ENCODE results near the gene ASIC1.

Gene ASIC1

DNA sequence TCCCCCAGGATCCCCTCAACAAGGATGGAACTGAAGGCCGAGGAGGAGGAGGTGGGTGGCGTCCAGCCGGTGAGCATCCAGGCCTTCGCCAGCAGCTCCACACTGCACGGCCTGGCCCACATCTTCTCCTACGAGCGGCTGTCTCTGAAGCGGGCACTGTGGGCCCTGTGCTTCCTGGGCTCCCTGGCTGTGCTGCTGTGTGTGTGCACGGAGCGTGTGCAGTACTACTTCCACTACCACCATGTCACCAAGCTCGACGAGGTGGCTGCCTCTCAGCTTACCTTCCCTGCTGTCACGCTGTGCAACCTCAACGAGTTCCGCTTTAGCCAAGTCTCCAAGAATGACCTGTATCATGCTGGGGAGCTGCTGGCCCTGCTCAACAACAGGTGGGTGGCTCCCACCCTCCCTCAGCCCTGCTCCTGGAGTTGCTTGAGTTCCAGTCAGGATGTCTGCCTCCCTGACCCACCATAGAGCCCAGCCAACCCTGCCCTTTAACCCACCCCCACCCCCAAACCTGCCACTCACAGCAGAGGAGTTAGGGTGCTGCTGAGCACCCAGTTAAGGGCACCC lies 1.4 kb downstream of the ASIC1 start:
- peak overlapping the region; percentile 67 to 90 for H3K4me3 Mint-ChIP-seq
- no peak for DNase-seq
- no peaks in the 10 kb centered on the region for H3K9me3 Mint-ChIP-seq
- peaks cover 3% of the 10 kb centered on the region for H3K36me3 Mint-ChIP-seq (ENCODE audit: insufficient read depth)
- no peak for ATAC-seq (replicated peaks)
- peaks cover 23 to 24% of the 10 kb centered on the region in 2 donors for H3K4me1 Mint-ChIP-seq (ENCODE audit: low read depth in 2 of 2)
- no peak overlapping the region for H3K27ac Mint-ChIP-seq
- H3K27me3 Mint-ChIP-seq: peaks cover 58 to 83% of the 10 kb centered on the region in 2 donors

GRCh38 chr12:50059440-50060119 lies 2.2 kb downstream of the ASIC1 start:
- Mint-ChIP-seq H3K27ac (no peak overlapping the region), H3K9me3 (no peaks in the 10 kb centered on the region), H3K27me3 (peaks cover 58 to 87% of the 10 kb centered on the region in 2 donors), H3K4me3 (peak overlapping the region; percentile 40 to 90), H3K36me3 (ENCODE audit: insufficient read depth) (peaks cover 3% of the 10 kb centered on the region), H3K4me1 (ENCODE audit: low read depth in 2 of 2) (peaks cover 23 to 24% of the 10 kb centered on the region in 2 donors)
- DNase-seq: no peak
- ATAC-seq (replicated peaks): peak; percentile 27

- DNase-seq (no peak), ATAC-seq (replicated peaks) (no peak)
- peaks cover 58 to 88% of the 10 kb centered on the region in 2 donors for H3K27me3 Mint-ChIP-seq
- H3K9me3 Mint-ChIP-seq: no peaks in the 10 kb centered on the region
- H3K4me3 Mint-ChIP-seq: peak overlapping the region in 1 of 2 donors; percentile 40
- peaks cover 23 to 24% of the 10 kb centered on the region in 2 donors for H3K4me1 Mint-ChIP-seq (ENCODE audit: low read depth in 2 of 2)
- H3K27ac Mint-ChIP-seq: no peak overlapping the region
- H3K36me3 Mint-ChIP-seq (ENCODE audit: insufficient read depth): peaks cover 3% of the 10 kb centered on the region
These were observed 2.7 kb downstream of the ASIC1 start for GRCh38 chr12:50060120-50060468.

DNA sequence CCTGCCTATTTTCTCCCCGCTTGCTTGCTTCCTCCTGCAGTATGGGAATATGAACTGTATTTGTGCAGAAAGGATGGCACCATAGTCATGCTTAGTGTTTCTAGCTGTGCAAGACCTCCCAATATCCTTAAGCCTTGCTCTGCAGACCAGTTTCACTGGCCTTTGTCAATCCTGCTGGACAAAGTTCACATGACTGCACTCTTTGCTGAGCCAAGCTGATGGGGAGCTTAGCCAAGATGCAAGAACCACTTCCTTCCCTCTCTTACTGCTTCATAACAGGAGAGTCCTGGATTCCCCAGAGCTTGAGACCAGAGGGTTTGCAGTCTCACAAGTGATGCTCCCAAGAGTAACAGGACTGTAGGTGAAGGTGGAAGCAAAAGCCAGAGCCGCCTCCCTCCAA lies 3.8 kb downstream of the ASIC1 start:
- Mint-ChIP-seq H3K4me1 (ENCODE audit: low read depth in 2 of 2) (peaks cover 16 to 17% of the 10 kb centered on the region in 2 donors), H3K27me3 (peaks cover 51 to 80% of the 10 kb centered on the region in 2 donors), H3K9me3 (no peaks in the 10 kb centered on the region), H3K27ac (no peak overlapping the region), H3K36me3 (ENCODE audit: insufficient read depth) (peaks cover 3% of the 10 kb centered on the region), H3K4me3 (no peak overlapping the region)
- DNase-seq: no peak
- ATAC-seq (replicated peaks): no peak

DNA sequence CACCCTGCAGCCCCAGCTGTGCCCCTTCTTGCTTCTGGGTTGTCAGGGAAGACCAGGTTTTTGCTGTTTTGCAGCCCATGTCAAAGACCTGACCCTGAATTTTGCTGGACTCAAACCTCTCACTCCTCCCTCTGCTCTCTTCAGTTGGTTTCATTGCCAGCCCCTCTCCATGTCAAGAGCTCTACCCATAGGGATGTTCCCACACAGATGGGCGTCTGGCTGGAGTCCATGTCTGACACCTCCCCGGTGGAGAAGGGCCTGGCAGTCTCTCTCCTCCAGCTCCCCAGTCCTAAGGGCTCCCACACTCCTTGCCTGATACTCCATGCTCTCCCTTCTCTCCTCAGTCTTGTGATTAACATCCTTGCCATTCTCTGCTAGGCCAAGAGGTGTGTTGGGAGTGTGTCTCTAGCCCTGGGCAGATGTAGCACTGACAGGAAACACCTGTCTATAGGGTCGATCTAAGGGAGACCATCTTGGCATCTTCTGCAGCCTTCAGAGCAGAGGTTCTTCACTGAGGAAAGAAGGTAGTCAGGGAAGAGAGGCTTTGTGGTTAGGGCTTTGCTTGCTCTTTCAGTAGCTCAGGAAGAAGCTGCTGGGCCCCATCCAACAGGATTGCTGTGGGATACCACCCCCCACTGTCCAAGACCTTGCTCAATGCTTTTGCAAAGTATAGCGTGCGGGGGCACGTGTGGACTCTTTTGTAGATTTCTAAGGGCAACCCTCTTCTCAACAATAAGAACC lies 4.7 kb downstream of the ASIC1 start:
- DNase-seq (no peak), ATAC-seq (replicated peaks) (no peak)
- no peak overlapping the region for H3K4me3 Mint-ChIP-seq
- no peak overlapping the region for H3K27ac Mint-ChIP-seq
- H3K27me3 Mint-ChIP-seq: peaks cover 41 to 70% of the 10 kb centered on the region in 2 donors
- peaks cover 3% of the 10 kb centered on the region for H3K36me3 Mint-ChIP-seq (ENCODE audit: insufficient read depth)
- no peaks in the 10 kb centered on the region for H3K9me3 Mint-ChIP-seq
- H3K4me1 Mint-ChIP-seq (ENCODE audit: low read depth in 2 of 2): peaks cover 8 to 9% of the 10 kb centered on the region in 2 donors

DNA sequence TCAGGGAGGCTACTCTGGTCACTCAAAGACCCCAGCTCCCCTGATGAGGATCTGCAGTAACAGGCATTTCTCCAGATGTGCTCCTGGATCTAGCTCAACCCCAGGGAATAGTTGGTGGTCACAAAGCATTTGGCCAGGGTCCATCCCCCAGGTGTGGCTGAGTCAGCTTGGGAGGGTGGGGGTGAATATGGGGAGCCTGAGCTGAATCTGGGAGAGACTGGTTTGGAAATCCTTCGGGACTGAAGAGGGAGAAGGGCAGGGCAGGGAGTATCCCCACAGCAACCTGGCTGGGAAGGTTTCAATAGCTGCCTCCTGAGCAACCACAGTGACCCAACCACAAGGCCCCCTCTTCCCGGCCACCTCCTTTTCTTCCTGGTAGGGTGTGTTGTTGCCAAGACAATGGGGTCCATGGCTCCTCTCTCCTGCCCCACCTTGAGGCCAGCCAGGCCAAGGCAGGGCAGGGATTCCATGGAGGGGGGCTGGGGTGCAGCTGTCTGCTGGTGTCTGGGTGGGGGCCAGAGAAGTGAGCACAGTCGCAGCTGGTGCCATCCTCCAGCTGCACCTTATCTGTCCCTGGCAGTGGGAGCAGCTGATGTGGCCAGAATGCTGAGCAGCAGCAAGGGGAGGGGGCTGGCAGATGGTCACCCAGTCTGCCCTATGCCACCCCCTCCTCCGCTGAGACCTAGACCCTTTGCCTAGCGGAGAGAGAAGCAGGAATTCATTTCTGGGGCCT lies 5.5 kb downstream of the ASIC1 start:
- H3K9me3 Mint-ChIP-seq: no peaks in the 10 kb centered on the region
- no peak overlapping the region for H3K4me3 Mint-ChIP-seq
- ATAC-seq (replicated peaks): no peak
- H3K4me1 Mint-ChIP-seq (ENCODE audit: low read depth in 2 of 2): peaks cover 6 to 8% of the 10 kb centered on the region in 2 donors
- peaks cover 39 to 66% of the 10 kb centered on the region in 2 donors for H3K27me3 Mint-ChIP-seq
- H3K27ac Mint-ChIP-seq: no peak overlapping the region
- DNase-seq: no peak
- H3K36me3 Mint-ChIP-seq (ENCODE audit: insufficient read depth): peaks cover 3% of the 10 kb centered on the region

DNA sequence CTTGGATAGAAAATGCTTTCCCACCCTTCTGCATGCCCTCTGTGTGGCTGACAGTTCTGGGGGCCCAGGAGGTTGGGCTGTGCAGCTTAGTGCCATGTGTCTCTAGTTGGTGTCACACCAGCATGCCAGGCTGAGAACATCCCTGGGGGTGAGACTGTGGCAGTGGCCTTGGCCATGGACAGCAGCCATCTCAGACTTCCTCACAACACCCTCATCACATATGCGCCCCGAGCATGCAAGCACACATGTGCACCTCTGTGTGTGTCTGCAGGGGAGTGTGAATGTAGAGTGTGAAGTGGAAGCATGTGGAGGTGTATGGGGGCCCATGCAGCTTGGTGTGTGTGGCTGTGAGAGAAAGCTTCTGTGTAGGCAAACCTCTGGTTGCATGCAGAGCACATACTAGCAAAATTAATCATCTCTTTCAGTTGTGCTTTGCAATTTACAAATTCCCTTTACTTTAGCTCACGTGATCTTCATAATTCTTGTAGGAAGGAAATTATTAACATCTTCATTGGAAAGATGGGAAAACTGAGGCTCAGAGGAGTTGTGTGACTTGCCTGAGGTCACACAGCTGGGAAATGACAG lies 8.4 kb downstream of the ASIC1 start:
- DNase-seq (no peak), ATAC-seq (replicated peaks) (no peak)
- Mint-ChIP-seq H3K36me3 (ENCODE audit: insufficient read depth) (no peaks in the 10 kb centered on the region), H3K9me3 (no peaks in the 10 kb centered on the region), H3K27ac (no peak overlapping the region), H3K4me3 (no peak overlapping the region), H3K4me1 (ENCODE audit: low read depth in 2 of 2) (peaks cover 0 to 6% of the 10 kb centered on the region in 2 donors), H3K27me3 (peaks cover 20 to 38% of the 10 kb centered on the region in 2 donors)

DNA sequence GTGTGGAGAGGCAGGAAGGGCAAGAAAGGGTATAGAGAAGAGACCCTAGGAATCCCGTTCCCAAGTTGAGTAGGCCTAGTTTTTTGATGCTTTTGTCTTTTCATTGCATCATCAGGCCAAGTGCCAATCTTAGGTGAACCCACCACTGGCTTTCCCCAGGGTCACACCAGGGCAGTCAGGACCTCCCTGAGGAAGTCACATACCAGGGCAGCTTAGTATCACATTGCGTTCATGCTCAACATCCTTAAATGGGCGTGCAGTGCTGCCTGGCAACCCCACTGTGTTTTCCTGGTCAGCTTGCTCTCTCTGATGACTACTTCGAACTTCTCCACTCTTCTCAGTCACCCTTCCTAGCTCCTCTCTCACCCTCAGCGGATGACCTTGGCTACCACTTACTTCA lies 9.0 kb downstream of the ASIC1 start:
- Mint-ChIP-seq H3K27ac (no peak overlapping the region), H3K27me3 (peaks cover 14 to 32% of the 10 kb centered on the region in 2 donors), H3K9me3 (no peaks in the 10 kb centered on the region), H3K4me1 (ENCODE audit: low read depth in 2 of 2) (peaks cover 0 to 6% of the 10 kb centered on the region in 2 donors), H3K36me3 (ENCODE audit: insufficient read depth) (no peaks in the 10 kb centered on the region), H3K4me3 (no peak overlapping the region)
- DNase-seq (no peak), ATAC-seq (replicated peaks) (peak; percentile 12)

GRCh38 chr12:50069069-50069468 lies 11.7 kb downstream of the ASIC1 start:
- no peaks in the 10 kb centered on the region for H3K36me3 Mint-ChIP-seq (ENCODE audit: insufficient read depth)
- H3K27ac Mint-ChIP-seq: no peak overlapping the region
- H3K9me3 Mint-ChIP-seq: no peaks in the 10 kb centered on the region
- ATAC-seq (replicated peaks) (no peak), DNase-seq (no peak)
- peaks cover 0 to 7% of the 10 kb centered on the region in 2 donors for H3K27me3 Mint-ChIP-seq
- no peak overlapping the region for H3K4me3 Mint-ChIP-seq
- peaks cover 0 to 6% of the 10 kb centered on the region in 2 donors for H3K4me1 Mint-ChIP-seq (ENCODE audit: low read depth in 2 of 2)

DNA sequence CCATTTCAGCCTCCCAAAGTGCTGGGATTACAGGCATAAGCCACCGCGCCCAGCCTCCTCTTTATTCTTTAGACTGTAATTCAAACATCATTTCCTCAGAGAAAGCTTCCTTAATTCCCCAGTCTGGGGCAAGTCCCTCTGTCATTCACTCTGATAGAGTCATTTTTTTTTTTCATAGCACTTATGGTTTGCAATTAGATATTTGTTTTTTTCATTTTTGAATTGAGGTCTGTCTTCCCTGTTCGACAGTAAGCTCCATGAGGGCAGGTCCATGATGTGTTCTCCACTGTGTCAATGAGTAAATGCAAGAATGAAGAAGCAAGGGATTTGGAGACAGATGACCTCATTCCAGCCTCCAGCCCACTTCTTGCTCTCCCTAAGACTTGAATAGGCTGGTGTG lies 12.1 kb downstream of the ASIC1 start:
- no peak overlapping the region for H3K4me3 Mint-ChIP-seq
- peaks cover 2% of the 10 kb centered on the region for H3K36me3 Mint-ChIP-seq (ENCODE audit: insufficient read depth)
- H3K4me1 Mint-ChIP-seq (ENCODE audit: low read depth in 2 of 2): peaks cover 0 to 6% of the 10 kb centered on the region in 2 donors
- DNase-seq: no peak
- peaks cover 0 to 2% of the 10 kb centered on the region in 2 donors for H3K27me3 Mint-ChIP-seq
- H3K9me3 Mint-ChIP-seq: no peaks in the 10 kb centered on the region
- no peak overlapping the region for H3K27ac Mint-ChIP-seq
- ATAC-seq (replicated peaks): no peak

GRCh38 chr12:50070314-50071060 lies 13.1 kb downstream of the ASIC1 start:
- H3K36me3 Mint-ChIP-seq (ENCODE audit: insufficient read depth): peaks cover 2% of the 10 kb centered on the region
- H3K27me3 Mint-ChIP-seq: peaks cover 0 to 9% of the 10 kb centered on the region in 2 donors
- H3K27ac Mint-ChIP-seq: no peak overlapping the region
- H3K9me3 Mint-ChIP-seq: no peaks in the 10 kb centered on the region
- H3K4me3 Mint-ChIP-seq: peak overlapping the region in 1 of 2 donors; percentile 11
- peaks cover 4 to 9% of the 10 kb centered on the region in 2 donors for H3K4me1 Mint-ChIP-seq (ENCODE audit: low read depth in 2 of 2)
- DNase-seq (peak; percentile 56 to 59 (median 59)), ATAC-seq (replicated peaks) (peak; percentile 54)

GRCh38 chr12:50072198-50072907 lies 15.0 kb downstream of the ASIC1 start:
- Mint-ChIP-seq H3K4me3 (no peak overlapping the region), H3K27me3 (peaks cover 0 to 13% of the 10 kb centered on the region in 2 donors), H3K9me3 (no peaks in the 10 kb centered on the region), H3K4me1 (ENCODE audit: low read depth in 2 of 2) (peaks cover 4 to 9% of the 10 kb centered on the region in 2 donors), H3K27ac (no peak overlapping the region), H3K36me3 (ENCODE audit: insufficient read depth) (peaks cover 2% of the 10 kb centered on the region)
- DNase-seq (no peak), ATAC-seq (replicated peaks) (no peak)
